Fibroblast of lung (primary cell): ENCODE results near the gene TLR4. TPM values are rescaled to one million over a fixed set of nuclear protein-coding genes. Genes with fewer than 3 reads are reported as not detected.

Experiments
- DNase-seq, 2 donors: peaks; one replicate each; pipeline versions ENCODE4 v3.0.0 to v3.0.0-alpha.2; 2010; ENCODE audit warnings: low read depth in 2 of 2
- H2AFZ ChIP-seq: 2 replicates; pipeline ENCODE4 v1.5.1; 2012; ENCODE audit warnings: low read length, control low read depth, inconsistent platforms
- H3K27ac ChIP-seq: 2 replicates; pipeline ENCODE4 v1.5.1; 2011; ENCODE audit warnings: low read length, control low read depth; ENCODE audit not compliant: insufficient read depth
- H3K27me3 ChIP-seq: 2 replicates; pipeline ENCODE4 v1.5.1; 2011; ENCODE audit warnings: mild to moderate bottlenecking, low read length; ENCODE audit not compliant: control insufficient read depth, insufficient read depth
- H3K36me3 ChIP-seq: 2 replicates; pipeline ENCODE4 v1.5.1; 2011; ENCODE audit warnings: low read length; ENCODE audit not compliant: control insufficient read depth, insufficient read depth
- H3K4me1 ChIP-seq: 2 replicates; pipeline ENCODE4 v1.5.1; 2011; ENCODE audit warnings: low read length; ENCODE audit not compliant: control insufficient read depth, insufficient read depth; ENCODE audit errors: extremely low read depth
- H3K4me2 ChIP-seq: 2 replicates; pipeline ENCODE4 v1.5.1; 2011; ENCODE audit warnings: low read length, control low read depth; ENCODE audit not compliant: insufficient read depth; ENCODE audit errors: extremely low read depth
- H3K4me3 ChIP-seq, 4 experiments: fragments of 200-600 bp in 1 of 4; sonication (generic) in 1 of 4; replicated peaks in 1 of 4; 2 replicates each; pipeline ENCODE4 v1.5.1; 2011 to 2016; ENCODE audit warnings: low read length in 4 of 4, low read depth in 3 of 4, mild to moderate bottlenecking in 3 of 4, control low read depth in 2 of 4, inconsistent platforms in 1 of 4, mixed read lengths in 1 of 4; ENCODE audit not compliant: insufficient read depth in 1 of 4; ENCODE audit errors: control extremely low read depth in 1 of 4
- H3K79me2 ChIP-seq: 2 replicates; pipeline ENCODE4 v1.5.1; 2012; ENCODE audit warnings: mild to moderate bottlenecking, low read length, inconsistent platforms; ENCODE audit not compliant: control insufficient read depth, insufficient read depth
- H3K9ac ChIP-seq: 2 replicates; pipeline ENCODE4 v1.5.1; 2011; ENCODE audit warnings: mild to moderate bottlenecking, low read length, control low read depth; ENCODE audit not compliant: insufficient read depth
- H3K9me3 ChIP-seq: 2 replicates; pipeline ENCODE4 v1.5.1; 2012; ENCODE audit warnings: low read depth, low read length; ENCODE audit not compliant: control insufficient read depth, insufficient read depth
- H4K20me1 ChIP-seq: 2 replicates; pipeline ENCODE4 v1.5.1; 2011; ENCODE audit warnings: low read length; ENCODE audit not compliant: control insufficient read depth, insufficient read depth; ENCODE audit errors: extremely low read depth
- EZH2 ChIP-seq: IDR thresholded peaks from 2 replicates; pipeline ENCODE4 v1.5.1; 2012; ENCODE audit warnings: low read length, control low read depth, mild to moderate bottlenecking; ENCODE audit errors: missing control alignments
- polyA plus RNA-seq, 2 donors: library from polyadenylated mRNA; depleted of rRNA in 1 of 2; stranded (reverse) in 1 of 2; unstranded in 1 of 2; fragments of >200 nt; gene quantifications; 2 replicates each; pipeline ENCODE4 v1.2.1, GENCODE V29; 2011 to 2012; ENCODE audit warnings: missing spikeins in 1 of 2
- total RNA-seq: library from RNA; depleted of rRNA; stranded (reverse); fragments of >200 nt; gene quantifications from 2 replicates; pipeline ENCODE4 v1.2.1, GENCODE V29; 2014
- TF ChIP-seq, protein P1 (sequence below), 2 donors: IDR thresholded peaks in 1 of 2; conservative IDR thresholded peaks in 1 of 2; 1 replicate in 1 of 2; 2 replicates in 1 of 2; pipeline ENCODE4 v1.5.1; 2011 to 2012; ENCODE audit warnings: low read length in 2 of 2, control low read depth in 1 of 2, inconsistent platforms in 1 of 2, low read depth in 1 of 2, mild to moderate bottlenecking in 1 of 2

The TLR4 gene
- total and polyA plus RNA-seq, 2 donors (not counting 1 experiment from before 2014, with no cell fraction given) = 2.2 to 2.6 TPM

DNA sequence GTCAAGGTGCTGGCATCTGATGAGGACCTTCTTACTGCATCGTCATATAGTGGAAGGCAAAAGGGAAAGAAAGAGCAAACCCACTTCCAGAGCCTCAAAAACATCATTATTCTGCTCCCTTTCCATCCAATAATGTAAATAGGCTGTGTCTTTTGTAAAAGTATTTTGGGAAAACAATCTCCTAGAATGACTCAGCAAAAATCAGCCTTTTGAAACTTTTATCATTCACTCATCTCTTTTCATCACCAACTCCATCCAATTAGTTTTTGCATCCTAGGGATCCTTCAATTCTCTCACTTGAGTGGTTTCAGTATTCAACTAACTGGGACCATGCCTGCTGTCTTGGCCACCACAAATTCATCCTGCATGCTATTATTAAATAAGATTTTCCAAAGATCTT, 39.8 kb upstream of the TLR4 start:
- H3K36me3 ChIP-seq = no peaks in the 10 kb centered on the region
- H3K27ac ChIP-seq = no peak overlapping the region
- H3K4me2 ChIP-seq = no peak overlapping the region
- H3K4me3 ChIP-seq = no peak overlapping the region
- H3K79me2 ChIP-seq = no peaks in the 10 kb centered on the region
- no peak overlapping the region for H2AFZ ChIP-seq
- H3K4me1 ChIP-seq = no peaks in the 10 kb centered on the region
- no peaks in the 10 kb centered on the region for H3K27me3 ChIP-seq
- no peaks in the 10 kb centered on the region for H3K9me3 ChIP-seq
- no peaks in the 10 kb centered on the region for H4K20me1 ChIP-seq
- no peak for DNase-seq
- TF ChIP-seq, protein P1, sequence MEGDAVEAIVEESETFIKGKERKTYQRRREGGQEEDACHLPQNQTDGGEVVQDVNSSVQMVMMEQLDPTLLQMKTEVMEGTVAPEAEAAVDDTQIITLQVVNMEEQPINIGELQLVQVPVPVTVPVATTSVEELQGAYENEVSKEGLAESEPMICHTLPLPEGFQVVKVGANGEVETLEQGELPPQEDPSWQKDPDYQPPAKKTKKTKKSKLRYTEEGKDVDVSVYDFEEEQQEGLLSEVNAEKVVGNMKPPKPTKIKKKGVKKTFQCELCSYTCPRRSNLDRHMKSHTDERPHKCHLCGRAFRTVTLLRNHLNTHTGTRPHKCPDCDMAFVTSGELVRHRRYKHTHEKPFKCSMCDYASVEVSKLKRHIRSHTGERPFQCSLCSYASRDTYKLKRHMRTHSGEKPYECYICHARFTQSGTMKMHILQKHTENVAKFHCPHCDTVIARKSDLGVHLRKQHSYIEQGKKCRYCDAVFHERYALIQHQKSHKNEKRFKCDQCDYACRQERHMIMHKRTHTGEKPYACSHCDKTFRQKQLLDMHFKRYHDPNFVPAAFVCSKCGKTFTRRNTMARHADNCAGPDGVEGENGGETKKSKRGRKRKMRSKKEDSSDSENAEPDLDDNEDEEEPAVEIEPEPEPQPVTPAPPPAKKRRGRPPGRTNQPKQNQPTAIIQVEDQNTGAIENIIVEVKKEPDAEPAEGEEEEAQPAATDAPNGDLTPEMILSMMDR (conservative IDR thresholded peaks at IDR 0.05 in 1 of 2, IDR thresholded peaks at IDR 0.05 in 1 of 2; ENCODE audit: low read depth in 1 of 2, low read length in 2 of 2) = no peak
- TF ChIP-seq EZH2 = no peak
- no peak overlapping the region for H3K9ac ChIP-seq

DNA sequence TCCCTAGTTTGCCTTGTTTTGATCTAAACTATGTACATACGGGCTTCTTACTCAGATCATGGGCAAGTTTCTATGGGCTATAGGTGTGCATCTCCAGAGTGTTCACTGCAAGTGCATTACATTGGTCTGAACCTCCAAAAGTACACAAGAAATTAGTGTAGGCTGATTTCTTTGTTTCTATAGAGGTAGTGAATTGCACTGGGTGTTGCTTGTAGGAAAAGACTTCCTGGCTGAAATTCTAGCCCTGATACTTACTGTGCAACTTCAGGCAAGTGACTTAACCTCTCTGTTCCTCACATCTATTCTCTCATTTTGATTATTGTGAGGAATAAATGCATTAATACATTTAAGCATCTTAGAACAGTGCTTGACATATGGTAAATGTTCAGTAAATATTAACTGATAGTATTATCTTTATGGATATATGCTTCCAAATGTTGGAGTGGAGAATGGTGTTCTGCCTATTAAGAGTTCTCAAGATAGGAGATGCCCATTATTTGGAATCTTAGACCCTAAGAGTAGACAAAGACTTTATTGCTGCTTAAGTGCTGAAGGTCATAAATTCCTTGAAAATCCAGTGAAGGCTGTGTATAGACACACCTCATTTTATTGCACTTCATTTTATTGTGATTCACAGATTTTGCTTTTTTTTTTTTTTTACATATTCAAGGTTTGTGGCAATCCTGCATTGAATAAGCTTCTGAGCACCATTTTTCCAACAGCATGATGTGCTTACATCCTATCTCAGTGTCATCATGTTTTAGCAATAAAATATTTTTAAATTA, 38.4 kb upstream of the TLR4 start:
- H3K27ac ChIP-seq = no peak overlapping the region
- H3K79me2 ChIP-seq = no peaks in the 10 kb centered on the region
- no peak overlapping the region for H2AFZ ChIP-seq
- H3K4me3 ChIP-seq = no peak overlapping the region
- no peaks in the 10 kb centered on the region for H3K27me3 ChIP-seq
- no peak overlapping the region for H3K9ac ChIP-seq
- TF ChIP-seq, protein P1 (conservative IDR thresholded peaks at IDR 0.05 in 1 of 2, IDR thresholded peaks at IDR 0.05 in 1 of 2; ENCODE audit: low read depth in 1 of 2, low read length in 2 of 2) = no peak
- TF ChIP-seq EZH2 = no peak
- H3K9me3 ChIP-seq = no peaks in the 10 kb centered on the region
- no peaks in the 10 kb centered on the region for H3K4me1 ChIP-seq
- no peaks in the 10 kb centered on the region for H4K20me1 ChIP-seq
- no peak overlapping the region for H3K4me2 ChIP-seq
- no peaks in the 10 kb centered on the region for H3K36me3 ChIP-seq
- no peak for DNase-seq

DNA sequence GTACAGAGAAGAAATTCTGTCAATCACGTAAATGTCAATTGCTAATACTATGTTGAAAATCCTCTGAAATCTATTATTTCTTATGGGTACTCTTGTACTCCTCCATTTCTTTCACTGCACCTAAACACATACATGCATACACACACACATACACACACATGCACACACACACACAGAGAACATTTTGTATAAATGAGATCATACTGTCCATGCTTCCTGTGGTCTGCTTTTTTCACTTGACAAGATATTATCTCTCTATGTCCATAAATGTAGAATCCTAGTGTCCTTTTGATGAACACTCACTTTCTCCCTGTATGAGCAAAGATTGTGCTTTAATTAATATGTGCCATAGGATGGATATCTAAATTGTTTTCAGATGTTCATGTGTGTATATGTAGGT, 32.7 kb upstream of the TLR4 start:
- no peak overlapping the region for H3K27ac ChIP-seq
- H3K4me2 ChIP-seq = no peak overlapping the region
- no peaks in the 10 kb centered on the region for H3K27me3 ChIP-seq
- H2AFZ ChIP-seq = no peak overlapping the region
- no peak overlapping the region for H3K9ac ChIP-seq
- H3K4me1 ChIP-seq = no peaks in the 10 kb centered on the region
- no peak overlapping the region for H3K4me3 ChIP-seq
- TF ChIP-seq, protein P1 (conservative IDR thresholded peaks at IDR 0.05 in 1 of 2, IDR thresholded peaks at IDR 0.05 in 1 of 2; ENCODE audit: low read depth in 1 of 2, low read length in 2 of 2) = no peak
- no peak for TF ChIP-seq EZH2
- H3K79me2 ChIP-seq = no peaks in the 10 kb centered on the region
- DNase-seq = no peak
- no peaks in the 10 kb centered on the region for H4K20me1 ChIP-seq
- H3K36me3 ChIP-seq = no peaks in the 10 kb centered on the region
- no peaks in the 10 kb centered on the region for H3K9me3 ChIP-seq
